Adipocyte (in vitro differentiated cells): ENCODE data around the gene PRMT5.
A peak's percentile ranks its signal among the peaks of the same experiment; 100 is the strongest.

ENCODE experiments used
- DNase-seq: peaks from one replicate; pipeline ENCODE4 v3.0.0-alpha.2; 2015; ENCODE audit warnings: low read depth
- H3K27me3 ChIP-seq: replicated peaks from 2 replicates; pipeline ENCODE4 v1.7.0; 2013; ENCODE audit warnings: mild to moderate bottlenecking, low read length, moderate library complexity; ENCODE audit not compliant: control insufficient read depth, insufficient read depth
- H3K36me3 ChIP-seq: 2 replicates; pipeline ENCODE4 v1.7.0; 2013; ENCODE audit warnings: low read length, mild to moderate bottlenecking, moderate library complexity; ENCODE audit not compliant: control insufficient read depth, insufficient read depth, severe bottlenecking
- H3K4me1 ChIP-seq: 2 replicates; pipeline ENCODE4 v1.7.0; 2013; ENCODE audit warnings: mild to moderate bottlenecking, low read length, moderate library complexity; ENCODE audit not compliant: control insufficient read depth, insufficient read depth
- H3K4me3 ChIP-seq: 2 replicates; pipeline ENCODE4 v1.7.0; 2013; ENCODE audit warnings: mild to moderate bottlenecking, low read length, moderate library complexity
- H3K9ac ChIP-seq: 2 replicates; pipeline ENCODE4 v1.7.0; 2013; ENCODE audit warnings: mild to moderate bottlenecking, low read length, moderate library complexity
- H3K9me3 ChIP-seq: 2 replicates; pipeline ENCODE4 v1.7.0; 2013; ENCODE audit warnings: mild to moderate bottlenecking, low read length, moderate library complexity; ENCODE audit not compliant: control insufficient read depth

Gene PRMT5

DNA sequence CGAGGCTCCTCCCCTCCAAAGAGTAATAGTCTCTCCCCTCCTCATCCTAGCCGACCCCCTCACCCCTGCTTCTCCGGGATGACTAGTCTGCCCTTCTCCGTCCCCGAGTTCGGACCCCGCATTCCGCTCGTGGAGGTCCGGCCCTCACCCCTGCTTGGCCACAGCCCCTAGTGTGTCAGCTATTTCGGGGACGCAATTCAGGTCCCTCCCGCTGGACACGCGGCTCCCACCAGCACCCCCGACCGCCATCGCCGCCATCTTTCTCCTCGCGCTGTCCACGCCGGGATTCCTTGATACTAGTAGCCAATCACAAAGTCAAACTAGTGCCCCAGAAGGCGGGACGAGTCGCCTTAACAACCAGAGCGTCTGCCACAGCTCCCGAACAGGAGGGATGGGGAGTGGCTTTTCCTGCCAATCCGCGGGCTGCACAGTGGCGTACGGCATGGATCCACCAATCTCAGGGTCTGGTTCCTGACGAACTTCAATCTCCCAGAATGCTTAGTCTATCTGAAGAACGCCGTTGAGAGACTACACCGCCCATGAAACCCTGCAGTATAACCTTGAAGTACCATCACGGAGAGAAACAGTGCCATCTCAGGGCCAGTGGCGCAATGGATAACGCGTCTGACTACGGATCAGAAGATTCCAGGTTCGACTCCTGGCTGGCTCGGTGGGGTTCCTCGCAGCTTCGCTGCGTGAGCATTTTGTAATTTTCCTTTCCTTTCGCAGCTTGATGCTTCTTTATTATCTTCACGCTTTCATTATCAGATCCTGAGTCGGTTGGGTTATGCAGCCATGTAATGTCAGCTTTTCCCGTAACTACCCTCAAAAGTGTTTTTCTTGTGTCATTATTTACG lies at the start of gene PRMT5:
TSS of gene PRMT5 (minus strand) at position 273 of the 857 bp plus-strand sequence. CDS start at position 258, 15 bp downstream.
- peaks cover 22% of the 10 kb centered on the region for H3K36me3 ChIP-seq
- H3K27me3 ChIP-seq: no peaks in the 10 kb centered on the region
- H3K4me3 ChIP-seq: peak within 1 kb of the TSS; percentile 99
- DNase-seq: peak; percentile 100
- peak within 1 kb of the TSS; percentile 96 for H3K9ac ChIP-seq
- no peaks in the 10 kb centered on the region for H3K9me3 ChIP-seq
- peaks cover 14% of the 10 kb centered on the region for H3K4me1 ChIP-seq

DNA sequence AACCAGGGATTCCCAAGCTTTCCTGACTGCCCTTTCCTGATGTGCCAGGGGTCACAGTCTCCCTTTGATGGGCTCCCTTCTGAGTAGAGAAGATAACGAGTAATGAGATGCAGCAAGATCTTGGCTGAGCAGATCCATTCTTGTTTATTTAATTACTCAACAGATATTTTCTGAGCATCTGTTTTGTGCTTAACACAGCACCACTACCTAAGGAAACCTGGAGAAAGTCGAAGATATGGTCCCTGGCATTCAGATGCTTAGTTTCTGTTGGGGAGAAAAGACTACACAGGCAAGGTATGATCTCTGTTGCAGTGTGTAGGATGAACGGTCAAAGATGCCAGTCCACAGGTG lies 49.3 kb upstream of the PRMT5 start:
- Histone ChIP-seq H3K4me1 (peaks cover 48% of the 10 kb centered on the region), H3K27me3 (no peaks in the 10 kb centered on the region), H3K9me3 (no peaks in the 10 kb centered on the region), H3K36me3 (peaks cover 6% of the 10 kb centered on the region), H3K9ac (peak overlapping the region; percentile 35), H3K4me3 (no peak overlapping the region)
- DNase-seq: no peak

DNA sequence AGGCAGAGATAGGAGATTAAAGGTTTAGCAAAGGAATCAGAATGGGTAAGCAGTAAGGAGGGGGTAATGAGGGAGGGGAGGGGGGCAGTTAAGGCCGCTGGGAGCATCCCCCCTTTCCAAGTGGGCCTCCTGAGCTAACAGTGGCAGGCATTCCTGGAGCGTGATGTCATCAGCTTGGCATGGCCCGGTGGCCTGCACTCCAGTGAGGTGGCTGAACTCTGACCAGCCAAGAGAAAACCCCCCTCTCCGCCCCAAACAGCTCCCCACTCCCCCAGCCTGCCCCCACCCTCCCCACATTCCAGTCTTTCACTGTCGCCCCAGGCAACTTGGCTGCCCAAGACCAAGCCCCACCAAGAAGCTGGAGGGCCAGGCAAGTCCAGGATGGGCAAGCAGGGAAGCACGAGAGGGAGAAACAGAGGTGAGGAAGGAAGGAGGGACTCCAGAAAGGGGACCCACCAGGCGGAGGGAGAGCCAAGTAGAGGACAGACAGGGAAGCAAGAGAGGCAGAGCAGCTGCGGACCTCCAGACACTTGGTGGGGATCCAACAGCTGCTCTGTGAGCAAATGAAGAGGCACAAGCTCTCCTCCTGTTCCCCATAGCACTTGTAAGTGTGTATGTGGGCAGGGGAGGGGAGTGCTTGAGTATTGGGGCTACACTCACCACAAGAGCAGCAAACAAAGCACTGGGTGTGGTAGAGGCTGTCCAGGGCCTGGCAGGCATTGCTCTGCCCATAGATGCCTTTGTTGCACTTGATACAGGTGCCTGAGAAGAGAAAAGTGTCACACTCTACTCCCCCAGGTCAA lies 48.7 kb upstream of the PRMT5 start:
- peak; percentile 80 for DNase-seq
- Histone ChIP-seq H3K4me1 (peaks cover 44% of the 10 kb centered on the region), H3K9me3 (no peaks in the 10 kb centered on the region), H3K9ac (peak overlapping the region; percentile 35), H3K36me3 (peaks cover 10% of the 10 kb centered on the region), H3K27me3 (no peaks in the 10 kb centered on the region), H3K4me3 (peak overlapping the region; percentile 42)

DNA sequence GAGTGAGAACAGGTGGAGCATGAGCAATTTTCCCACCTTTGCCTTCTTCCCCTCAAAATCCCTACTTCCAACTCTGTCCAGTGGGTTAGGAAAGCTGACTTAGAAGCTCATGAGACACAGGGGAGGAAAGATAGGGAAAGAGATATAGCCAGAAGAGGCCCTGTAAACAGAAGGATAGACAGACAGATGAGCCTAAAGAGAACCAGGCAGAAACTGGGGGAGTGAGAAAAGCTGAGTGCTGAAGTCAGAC lies 48.2 kb upstream of the PRMT5 start:
- no peaks in the 10 kb centered on the region for H3K27me3 ChIP-seq
- DNase-seq: no peak
- H3K36me3 ChIP-seq: peaks cover 10% of the 10 kb centered on the region
- peaks cover 43% of the 10 kb centered on the region for H3K4me1 ChIP-seq
- peak overlapping the region; percentile 20 for H3K9ac ChIP-seq
- H3K4me3 ChIP-seq: no peak overlapping the region
- H3K9me3 ChIP-seq: no peaks in the 10 kb centered on the region

DNA sequence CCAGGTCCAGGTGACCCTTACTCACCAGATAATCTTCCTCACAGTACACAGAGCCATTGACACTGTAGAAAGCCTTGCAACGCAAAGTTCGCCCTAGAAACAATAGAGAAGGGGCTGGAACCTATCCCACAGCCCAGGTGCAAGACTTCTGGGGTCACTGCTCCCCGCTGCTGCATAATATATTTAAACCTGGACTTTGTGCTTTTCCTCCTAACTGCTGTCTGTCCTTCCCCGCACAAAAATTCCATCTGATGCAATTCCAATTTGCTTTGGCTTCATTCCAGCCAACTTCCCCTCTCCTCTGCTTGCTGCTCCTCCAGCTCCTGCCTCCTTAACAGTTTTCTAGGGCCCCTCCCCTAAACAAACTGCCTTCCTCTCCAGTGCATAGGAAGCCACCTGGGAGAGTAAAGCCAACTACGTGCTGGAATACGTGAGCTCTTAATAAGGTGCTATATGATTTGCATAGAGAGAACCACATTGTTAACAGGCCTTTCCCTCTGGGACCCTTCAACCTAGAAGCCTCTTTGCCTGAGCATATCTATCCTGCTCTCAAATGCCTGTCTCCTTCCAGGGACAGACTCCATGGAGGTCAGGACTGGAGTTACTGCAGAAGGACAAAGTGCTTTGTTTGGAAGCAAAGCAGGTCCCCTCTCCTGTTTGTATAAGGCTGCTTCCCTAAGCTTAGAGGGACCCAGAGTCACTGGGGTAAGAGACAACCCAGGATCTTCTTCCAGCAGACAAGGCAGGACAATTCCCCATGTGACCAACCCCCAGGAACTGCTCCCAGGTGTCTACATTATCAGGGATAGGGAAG lies 47.7 kb upstream of the PRMT5 start:
- Histone ChIP-seq H3K9ac (peak overlapping the region; percentile 20), H3K27me3 (no peaks in the 10 kb centered on the region), H3K36me3 (peaks cover 10% of the 10 kb centered on the region), H3K4me3 (no peak overlapping the region), H3K9me3 (no peaks in the 10 kb centered on the region), H3K4me1 (peaks cover 43% of the 10 kb centered on the region)
- DNase-seq: peak; percentile 65

DNA sequence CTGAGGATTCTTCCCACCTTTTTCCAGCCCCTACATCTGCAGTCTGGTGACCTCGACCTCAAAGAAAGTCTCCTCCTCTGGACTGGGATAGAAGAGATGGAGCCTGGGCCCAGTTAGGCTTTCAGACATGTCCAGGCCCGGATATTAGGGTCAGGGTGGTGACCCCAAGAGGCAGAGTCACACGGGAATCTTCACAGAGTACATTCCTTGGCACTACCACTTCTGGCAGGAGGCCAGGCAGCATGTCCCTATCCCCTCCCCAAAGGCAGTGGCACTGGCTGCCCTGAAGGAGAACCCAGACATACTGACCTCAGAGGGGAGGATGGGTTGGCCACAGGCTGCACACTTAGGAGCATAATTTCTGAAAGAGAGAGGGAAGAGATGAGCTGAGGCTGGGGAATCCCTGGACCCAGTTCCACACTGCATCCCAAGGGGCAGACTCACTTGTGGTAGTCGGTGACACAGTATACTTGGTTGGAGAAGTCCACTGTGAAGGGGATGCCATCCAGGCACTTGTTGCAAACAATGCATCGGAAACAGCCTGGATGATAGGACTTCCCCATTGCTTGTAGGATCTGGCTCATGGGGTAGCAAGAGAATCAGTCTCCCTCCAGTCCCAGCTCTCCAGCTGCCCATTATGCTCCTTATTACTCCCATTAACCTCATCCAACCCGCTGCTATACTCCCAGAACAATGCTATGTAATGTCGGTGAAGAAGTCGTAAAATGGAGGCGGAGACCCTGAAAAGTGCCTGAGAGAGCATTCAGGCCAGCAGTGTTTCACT lies 45.5 kb upstream of the PRMT5 start:
- peaks cover 10% of the 10 kb centered on the region for H3K36me3 ChIP-seq

DNA sequence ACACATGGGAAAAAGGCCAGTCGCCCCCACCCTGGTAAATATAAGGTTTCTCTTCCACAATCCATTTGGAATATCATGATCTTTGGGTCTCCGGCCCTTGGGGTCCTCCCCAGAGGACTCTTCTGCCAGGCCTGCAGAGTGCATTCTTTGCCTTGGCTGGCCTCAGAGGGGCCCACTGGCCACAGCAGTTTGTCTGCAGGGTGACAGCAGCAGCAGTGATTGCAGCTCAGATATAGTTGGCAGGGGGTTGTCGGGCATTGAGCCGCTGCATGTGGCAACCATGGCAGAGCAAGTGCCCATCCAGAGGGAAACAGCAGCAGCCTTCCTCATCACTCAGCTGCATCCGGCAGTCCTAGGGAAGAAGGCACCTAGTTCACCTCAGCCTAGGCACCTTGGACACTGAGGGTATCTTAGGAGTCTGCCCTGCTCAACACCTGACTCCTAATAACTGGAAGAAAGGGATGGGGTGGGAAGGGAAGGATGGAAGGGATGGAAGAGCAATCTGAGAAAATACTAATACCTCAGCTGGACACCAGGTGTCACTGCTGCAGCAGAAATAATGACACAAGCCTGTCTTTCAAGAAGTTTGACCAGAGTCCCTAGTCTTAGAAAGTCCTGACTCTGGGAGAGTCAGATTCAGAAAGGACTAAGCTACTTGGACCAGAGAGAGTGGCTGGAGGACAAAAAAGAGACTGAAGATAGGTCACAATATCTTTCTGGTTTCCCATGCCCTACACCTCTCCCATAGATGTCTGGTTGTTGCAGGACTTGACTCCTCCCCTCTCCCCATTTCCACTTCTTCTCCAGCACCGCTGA lies 44.2 kb upstream of the PRMT5 start:
- no peaks in the 10 kb centered on the region for H3K9me3 ChIP-seq
- peaks cover 10% of the 10 kb centered on the region for H3K36me3 ChIP-seq
- peak overlapping the region; percentile 25 for H3K9ac ChIP-seq
- no peak overlapping the region for H3K4me3 ChIP-seq
- H3K4me1 ChIP-seq: peaks cover 28% of the 10 kb centered on the region
- no peaks in the 10 kb centered on the region for H3K27me3 ChIP-seq
- DNase-seq: peak; percentile 82

More for the DNA sequence above, 45.5 kb upstream of the PRMT5 start:
- DNase-seq: no peak
- Histone ChIP-seq H3K27me3 (no peaks in the 10 kb centered on the region), H3K9ac (peak overlapping the region; percentile 25), H3K9me3 (no peaks in the 10 kb centered on the region), H3K4me3 (no peak overlapping the region), H3K4me1 (peaks cover 37% of the 10 kb centered on the region)

DNA sequence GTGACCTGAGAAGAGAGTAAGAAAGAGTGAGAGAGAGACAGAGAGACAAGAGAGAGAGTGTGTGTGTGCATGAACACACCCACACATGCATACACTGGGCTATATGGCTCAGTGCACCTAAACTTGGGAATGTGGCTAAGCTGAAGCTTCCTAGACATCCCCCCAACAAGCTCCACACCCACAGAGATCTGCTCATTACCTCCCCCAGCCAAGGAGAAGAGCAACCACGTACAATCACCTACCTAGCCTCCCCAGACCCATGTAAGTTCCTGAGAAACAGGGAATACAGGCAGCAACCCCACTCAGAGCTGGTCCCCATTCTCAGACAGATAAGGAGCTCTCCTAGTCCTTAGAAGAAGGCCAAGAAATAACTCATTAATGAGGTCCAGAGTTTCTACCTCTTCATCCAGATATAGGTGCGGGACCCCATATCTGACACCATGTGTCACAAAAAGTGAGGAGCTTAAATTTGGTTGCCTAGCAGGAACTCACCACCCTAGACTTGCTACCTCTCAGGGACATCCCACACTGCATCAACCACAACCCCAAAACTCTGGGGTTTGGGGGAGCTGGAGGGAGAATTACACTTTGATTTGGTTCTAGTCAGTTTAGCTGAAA lies 43.2 kb upstream of the PRMT5 start:
- Histone ChIP-seq H3K9me3 (no peaks in the 10 kb centered on the region), H3K9ac (no peak overlapping the region), H3K27me3 (no peaks in the 10 kb centered on the region), H3K4me3 (no peak overlapping the region), H3K36me3 (peaks cover 10% of the 10 kb centered on the region), H3K4me1 (peaks cover 20% of the 10 kb centered on the region)
- no peak for DNase-seq

DNA sequence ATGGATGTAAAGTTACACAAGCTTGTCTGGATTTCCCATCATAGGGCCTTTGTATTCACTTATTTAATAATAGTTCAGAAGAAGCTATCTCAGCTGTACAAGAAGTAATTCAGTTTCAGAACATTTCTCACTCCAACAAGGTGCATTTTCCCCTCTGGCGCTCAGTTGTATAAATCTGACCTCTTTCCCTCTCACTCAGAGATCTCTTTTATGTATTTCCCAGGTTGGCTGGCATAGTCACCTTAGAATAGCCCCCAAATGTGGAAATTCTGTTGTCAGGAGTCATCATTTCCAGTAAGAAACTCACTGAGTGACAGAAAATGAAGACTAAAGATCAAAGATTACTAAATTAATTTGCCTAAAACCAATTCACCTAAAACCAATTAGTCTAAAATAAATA lies 42.0 kb upstream of the PRMT5 start:
- Histone ChIP-seq H3K4me1 (peaks cover 9% of the 10 kb centered on the region), H3K36me3 (peaks cover 10% of the 10 kb centered on the region), H3K9ac (no peak overlapping the region), H3K4me3 (no peak overlapping the region), H3K27me3 (no peaks in the 10 kb centered on the region), H3K9me3 (no peaks in the 10 kb centered on the region)
- no peak for DNase-seq

DNA sequence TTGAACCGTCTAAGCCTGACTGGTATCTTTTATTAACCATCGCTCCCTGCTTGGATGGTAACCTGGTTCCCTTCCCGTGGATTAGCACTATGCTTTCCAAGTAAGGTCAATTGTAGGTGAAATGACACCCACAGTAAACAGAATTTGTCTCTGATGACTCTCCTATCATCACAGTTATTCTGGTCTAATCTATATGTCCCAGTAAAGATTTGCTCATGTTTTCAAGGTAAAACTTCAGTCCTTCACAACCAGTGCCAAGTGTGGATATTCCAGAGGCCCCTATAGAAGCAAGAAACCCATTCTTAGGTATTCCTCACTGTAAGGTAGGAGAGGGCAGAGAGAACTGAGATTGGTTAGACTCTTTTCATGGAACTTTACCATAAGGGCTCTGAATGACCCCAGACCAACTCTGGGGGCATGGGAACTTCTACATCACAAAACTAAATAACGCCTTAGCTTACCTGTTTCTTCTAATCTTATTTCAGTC lies 37.6 kb upstream of the PRMT5 start:
- H3K9ac ChIP-seq: no peak overlapping the region
- DNase-seq: no peak
- H3K27me3 ChIP-seq: no peaks in the 10 kb centered on the region
- H3K9me3 ChIP-seq: no peaks in the 10 kb centered on the region
- no peaks in the 10 kb centered on the region for H3K36me3 ChIP-seq
- no peaks in the 10 kb centered on the region for H3K4me1 ChIP-seq
- H3K4me3 ChIP-seq: no peak overlapping the region
